Hindlimb muscle (tissue), 1 donor: Measurements from ENCODE around the gene NRL. TPM values are rescaled to one million over a fixed set of nuclear protein-coding genes. Genes with fewer than 3 reads are reported as not detected.

Experiments used
- DNase-seq: peaks from one replicate; pipeline ENCODE4 v3.0.0-alpha.2; 2013
- polyA plus RNA-seq: library from polyadenylated mRNA; unstranded; fragments of 120-200 nt; gene quantifications from one replicate; pipeline ENCODE4 v1.2.1, GENCODE V29; 2013; ENCODE audit not compliant: insufficient read length

NRL gene
- polyA plus RNA-seq, 1 donor, result 1.7 TPM

GRCh38 chr14:24065408-24065807 lies 49.3 kb downstream of the NRL start:
- DNase-seq, result no peak

GRCh38 chr14:24064856-24065255 lies 49.9 kb downstream of the NRL start:
- no peak for DNase-seq

DNA sequence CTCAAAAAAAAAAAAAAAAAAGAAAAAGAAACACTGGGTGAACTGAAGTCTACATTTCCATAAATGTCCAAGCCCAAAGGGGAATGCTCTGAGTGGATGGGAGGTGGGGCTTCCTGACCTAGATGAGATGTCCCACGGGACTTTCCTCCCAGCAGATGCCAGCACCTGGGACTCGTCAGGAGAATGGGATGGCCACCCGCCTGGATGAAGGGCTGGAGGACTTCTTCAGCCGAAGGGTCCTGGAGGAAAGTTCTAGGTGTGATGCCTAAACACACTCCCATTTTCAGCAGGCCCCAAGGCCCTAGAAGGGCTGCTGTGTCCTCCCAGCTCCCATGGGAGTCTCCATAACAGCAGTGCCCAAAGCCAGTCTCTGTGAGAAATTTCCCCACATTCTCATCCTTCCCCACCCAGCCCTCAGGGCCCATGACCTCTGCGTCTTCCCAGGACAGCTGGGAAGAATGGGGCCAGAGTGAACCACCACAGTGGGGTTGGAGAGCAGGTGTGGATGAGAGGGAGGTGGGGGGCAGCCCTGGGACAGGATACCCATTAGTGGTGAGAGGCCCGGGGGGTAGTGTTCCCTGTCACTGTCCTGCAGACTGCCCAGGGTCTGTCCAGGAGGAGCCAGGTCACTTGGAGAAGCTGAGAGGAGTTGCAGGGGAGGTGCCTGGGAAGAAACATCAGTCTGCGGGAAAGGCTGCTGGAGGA lies 50.5 kb downstream of the NRL start:
- no peak for DNase-seq

GRCh38 chr14:24063263-24063836 lies 51.4 kb downstream of the NRL start:
- DNase-seq, result no peak

GRCh38 chr14:24062216-24062980 lies 52.4 kb downstream of the NRL start:
- no peak for DNase-seq

GRCh38 chr14:24060984-24061913 lies 53.5 kb downstream of the NRL start:
- DNase-seq, result no peak

DNA sequence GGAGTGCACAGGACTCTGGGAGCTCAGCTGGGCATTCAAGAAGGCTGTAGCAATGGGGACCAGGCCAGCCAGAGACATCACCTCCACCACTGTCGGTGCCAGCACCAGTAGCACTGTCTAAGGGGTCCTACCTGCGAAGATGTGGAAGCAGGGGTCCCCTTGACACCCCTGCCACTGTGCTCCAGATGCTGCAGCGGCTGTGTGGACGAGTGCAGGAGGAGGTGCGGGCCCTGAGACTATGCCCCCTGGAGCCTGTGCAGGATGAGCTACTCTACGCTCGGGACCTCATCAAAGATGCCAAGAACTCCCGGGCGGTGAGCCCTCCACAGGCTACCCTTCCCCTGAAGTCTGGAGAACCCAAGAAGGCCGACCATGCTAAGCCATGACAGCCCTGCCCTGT lies 54.3 kb downstream of the NRL start:
- no peak for DNase-seq

DNA sequence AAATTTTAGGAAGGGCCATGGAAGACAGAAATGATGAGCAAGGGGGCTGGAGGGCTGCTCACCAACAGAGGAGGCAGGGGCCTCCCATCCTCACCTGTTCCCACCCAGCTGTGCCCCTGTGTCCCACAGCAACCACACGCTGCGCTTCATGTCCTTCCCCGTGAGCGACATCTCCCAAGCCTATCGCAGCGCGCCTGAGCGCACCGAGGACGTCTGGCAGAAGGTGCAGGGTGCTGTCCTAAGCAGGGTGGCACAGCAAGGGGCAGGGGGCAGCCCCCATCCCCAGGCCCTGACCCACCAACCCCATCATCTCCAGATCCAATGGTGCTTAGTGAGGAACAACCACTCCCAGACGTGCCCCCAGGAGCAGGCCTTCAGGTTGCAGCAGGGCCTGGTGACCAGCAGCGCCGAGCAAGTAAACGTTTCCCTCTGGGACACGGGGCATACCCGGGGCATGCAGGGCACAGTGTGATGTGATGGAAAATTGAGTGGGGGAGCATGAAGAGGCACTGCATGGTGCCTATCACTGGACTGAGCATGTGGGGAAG lies 54.8 kb downstream of the NRL start:
- DNase-seq, result no peak

DNA sequence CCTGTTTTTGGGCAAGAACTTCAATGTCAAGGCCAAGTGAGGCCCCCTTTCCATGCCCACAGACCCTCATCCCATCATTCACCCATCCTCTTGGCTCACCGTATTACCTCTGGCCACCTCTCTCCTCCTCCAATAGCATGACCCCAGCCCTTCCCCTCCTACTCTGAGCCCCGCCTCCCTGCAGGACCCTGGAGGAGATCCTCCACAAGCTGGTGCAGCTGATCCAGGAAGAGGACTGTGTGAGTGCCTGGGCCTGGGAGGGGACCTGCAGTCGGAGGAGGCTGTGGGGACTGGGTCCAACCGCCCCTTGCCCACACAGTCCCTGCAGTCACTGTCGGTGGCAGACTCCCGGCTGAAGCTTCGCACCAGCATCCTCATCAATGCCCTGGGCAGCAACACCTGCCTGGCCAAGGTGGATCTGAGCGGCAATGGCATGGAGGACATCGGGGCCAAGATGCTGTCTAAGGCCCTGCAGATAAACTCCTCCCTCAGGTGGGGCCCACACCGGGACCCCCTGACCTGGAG lies 55.7 kb downstream of the NRL start:
- DNase-seq, result no peak

DNA sequence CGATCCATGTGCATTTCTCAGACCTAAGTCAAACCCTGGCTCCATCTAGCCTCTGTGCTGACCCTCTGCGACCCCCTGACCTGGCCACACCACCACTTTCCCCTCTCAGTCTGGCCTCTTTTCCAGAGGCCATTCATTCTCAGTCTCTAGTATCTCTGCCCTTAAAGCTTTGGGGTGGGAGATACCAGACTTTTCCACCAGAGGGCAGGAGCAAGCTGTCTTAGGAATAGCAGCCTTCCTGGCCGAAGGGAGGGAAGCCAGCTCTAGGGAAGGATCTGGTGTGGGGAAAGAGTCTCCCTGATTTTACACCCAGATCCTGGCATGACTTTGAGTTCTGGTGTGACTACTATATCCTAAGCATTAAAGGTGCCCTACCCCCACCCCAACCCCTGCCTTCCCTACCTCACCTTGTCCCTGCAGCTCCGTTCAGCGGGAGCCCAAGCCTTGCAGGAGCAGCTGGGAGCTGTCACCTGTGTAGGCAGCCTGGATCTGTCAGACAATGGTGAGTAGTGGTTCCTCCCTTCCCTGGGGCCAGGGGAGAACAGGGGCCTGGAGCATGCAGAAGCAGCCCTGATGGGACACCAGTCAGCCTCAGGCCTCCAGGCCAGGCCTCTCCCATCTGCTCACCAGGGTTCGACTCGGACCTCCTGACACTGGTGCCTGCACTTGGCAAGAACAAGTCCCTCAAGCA lies 56.3 kb downstream of the NRL start:
- peak; percentile 79 for DNase-seq

GRCh38 chr14:24057867-24058259 lies 56.9 kb downstream of the NRL start:
- no peak for DNase-seq

DNA sequence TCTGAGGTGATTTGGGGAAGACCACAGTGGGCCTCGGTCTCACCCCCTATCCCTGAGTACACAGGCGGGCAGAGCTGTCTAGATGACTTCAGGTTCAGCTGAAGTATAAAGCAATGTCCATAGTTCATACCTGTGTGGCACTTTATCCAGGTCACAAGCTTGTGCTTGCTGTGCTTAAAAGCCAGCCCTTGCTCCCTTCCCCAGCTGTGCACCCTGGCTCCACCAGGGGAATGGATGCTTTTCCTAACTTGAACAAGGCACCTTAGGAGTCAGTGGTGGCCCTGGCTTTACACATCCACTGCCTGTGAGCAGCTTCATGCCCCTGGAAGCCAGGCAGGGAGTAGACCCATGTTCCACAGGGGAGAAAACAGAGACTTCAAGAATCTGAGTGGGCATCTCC lies 57.5 kb downstream of the NRL start:
- no peak for DNase-seq

GRCh38 chr14:24056800-24057184 lies 58.0 kb downstream of the NRL start:
- no peak for DNase-seq

DNA sequence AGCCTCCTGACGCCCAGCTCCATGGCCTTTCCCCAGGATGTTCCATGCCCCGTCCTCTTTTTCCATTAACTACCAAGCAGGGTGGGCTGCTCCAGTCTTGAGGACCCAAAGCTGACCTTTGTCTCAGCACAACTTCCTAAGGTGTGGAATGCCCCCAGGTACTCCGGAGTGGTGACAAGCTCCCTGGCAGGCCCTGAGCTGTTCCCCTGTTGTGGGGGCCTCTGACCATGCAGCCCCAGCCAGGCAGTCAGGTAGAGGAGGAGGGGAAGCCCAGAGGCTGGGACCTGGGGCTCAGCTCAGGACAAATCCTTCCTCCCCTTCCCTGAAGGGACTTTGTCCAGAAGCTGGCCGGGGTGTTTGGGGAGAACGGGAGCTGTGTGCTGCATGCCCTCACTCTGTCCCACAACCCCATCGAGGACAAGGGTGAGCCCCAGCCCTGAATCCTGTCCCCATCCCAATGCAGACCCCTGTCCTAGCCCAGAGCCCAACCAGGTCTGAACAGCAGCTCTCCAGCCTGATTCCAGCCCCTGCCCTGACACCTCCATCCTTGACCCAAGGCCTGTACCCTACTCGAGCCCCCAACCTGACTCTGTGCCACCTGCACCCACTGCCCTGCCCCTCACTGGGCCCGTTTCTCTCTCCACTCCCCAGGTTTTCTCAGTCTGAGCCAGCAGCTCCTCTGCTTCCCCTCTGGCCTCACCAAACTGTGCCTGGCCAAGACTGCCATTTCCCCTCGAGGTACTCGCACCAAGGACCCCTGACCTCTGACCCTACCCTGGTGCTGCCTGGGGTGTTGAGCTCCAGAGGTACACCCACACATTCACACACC lies 58.6 kb downstream of the NRL start:
- no peak for DNase-seq

DNA sequence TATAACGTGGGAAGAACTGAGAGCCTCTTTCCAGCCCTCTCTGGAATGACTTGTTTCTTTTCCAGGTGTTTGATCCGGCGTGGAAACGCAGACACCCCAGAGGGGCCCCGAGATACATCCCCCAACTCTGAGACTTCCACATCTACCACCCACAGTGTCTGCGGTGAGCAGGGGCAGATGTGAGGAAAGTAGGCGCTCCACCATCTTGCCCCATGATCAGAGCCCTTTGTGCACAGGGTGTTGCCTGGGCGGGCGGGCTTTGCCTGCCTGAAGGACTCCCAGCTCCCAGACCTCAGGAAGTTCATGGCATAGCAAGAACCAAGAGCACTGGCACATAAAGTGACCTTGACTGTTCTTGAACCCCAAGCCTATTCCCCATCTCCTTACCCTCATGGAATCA lies 60.1 kb downstream of the NRL start:
- DNase-seq, result no peak

DNA sequence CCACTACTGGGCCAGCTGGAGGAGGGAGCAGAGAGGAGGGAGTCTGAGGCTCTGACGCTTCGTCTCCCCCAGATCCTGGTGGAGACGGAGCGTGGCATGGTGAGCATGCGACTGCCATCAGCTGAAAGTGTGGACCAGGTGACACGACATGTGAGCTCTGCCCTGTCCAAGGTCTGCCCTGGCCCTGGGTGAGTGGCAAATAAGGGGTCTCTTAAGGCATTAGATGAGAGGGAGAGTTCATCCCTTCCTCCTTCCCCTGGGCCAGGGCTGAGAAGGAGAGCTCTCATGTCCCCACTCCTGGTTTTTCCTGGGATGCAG lies 60.5 kb downstream of the NRL start:
- DNase-seq, result no peak

DNA sequence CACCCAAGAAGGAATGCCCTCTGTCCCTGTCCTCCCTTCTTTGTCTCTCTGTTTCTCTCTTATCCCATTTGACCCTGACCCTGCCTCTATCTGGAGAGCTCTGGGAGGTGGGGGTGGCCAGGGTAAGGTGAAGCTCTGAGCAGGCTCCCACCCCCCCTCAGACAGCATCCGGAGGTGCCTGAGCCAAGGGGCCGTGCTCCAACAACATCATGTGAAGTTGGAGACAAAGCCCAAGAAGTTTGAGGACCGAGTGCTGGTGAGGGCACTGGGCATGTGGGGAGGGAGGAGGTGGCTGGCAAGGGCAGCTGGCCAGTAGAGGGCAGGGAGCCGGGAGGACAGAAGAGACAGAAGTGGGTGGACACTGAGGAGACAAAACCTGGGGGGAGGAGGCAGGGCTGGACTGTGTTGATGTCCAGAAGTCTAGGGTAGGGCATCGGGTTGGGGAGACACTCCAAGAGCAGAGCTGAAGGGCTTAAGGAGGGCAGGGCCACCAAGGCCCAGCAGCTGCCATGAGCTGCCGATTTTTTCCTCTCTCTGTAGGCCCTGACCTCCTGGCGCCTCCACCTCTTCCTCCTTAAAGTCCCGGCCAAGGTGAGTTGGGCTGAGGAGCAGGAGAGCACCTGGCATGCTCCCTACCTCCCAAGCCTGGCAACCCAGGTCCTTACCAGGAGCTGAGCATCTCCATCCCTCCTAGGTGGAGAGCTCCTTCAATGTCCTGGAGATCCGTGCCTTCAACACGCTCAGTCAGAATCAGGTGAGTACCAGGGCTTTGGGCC lies 61.0 kb downstream of the NRL start:
- no peak for DNase-seq

DNA sequence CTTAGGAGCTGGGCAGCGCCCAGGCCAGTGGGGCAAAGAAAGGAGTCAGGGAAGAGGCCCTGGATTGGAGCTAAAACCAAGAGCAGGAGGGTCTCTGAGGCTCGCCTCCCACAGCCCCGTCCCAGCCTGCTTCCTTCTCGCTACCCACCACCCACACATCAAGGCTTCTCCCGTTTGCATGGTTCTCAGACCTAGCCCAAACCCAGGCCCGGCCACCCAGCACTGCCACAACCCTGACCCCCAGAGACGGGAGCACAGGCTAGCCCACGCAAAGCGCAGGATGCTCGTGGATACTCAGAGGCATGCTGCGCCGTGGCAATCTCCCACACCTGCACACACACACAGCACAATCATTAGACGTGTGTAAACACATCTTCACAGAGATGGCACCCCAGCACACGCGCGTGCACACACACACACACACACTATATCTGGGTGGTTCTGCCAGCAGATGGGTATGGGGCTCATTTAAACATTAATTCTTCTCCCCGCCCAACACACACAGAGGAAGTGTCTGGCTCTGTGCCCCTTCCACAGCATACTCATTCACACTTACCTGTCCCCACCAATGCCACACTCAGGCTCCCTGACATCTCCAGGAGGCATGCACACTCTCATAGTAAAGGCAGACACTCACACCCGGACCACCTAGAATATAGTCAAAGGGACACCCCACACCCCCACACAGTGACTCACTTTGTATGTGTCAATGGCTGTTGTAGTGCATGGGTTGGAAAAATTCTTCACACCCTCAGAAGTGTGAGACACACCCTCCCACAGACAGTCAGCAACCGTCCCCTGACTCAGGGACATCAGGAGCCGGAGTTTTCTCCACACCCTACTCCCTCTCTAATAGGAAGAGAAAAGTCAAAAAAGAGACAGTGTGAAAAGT lies 61.8 kb downstream of the NRL start:
- no peak for DNase-seq
